ENCODE data around the gene PACRG.

PACRG gene

DNA sequence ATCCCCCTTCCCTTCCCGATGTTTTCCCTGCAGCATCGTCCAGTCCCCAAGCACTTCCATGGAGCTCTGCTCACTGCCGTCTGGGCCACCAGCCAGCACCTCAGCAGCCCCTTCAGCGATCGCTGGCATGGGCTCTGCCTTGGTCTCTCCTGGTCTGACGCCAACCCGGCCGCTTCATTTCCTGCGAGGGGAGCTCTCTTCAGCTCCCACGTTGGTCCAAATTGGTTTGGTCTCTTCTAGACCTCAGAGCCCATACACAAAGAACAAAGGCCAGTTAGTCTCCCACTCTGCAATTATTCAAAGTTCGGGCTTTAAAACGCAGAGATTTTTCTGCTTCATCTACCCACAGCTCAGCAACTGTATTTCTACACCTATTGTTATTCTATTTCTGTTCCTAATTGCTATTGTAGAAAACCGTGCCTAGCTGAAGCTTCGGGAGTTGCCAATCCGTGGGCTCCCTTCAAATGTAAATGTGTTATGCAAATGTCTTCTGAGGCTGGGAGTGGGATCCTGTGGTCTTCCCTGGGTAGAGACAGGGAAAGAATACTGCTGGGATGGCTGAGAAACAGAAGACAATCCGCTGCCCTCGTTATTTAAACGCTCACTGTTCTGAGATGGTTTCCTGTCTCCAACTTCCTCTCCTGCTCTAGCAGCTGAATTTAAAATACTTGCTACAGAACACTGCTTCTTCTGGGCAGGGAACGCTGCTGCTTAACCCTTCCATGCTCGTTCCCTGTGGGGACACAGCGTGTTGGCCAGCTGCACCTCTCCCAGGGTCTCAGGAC is 532.5 kb downstream of the PACRG start:
- DNase-seq = peak; percentile 64

- no peak for DNase-seq
Observed at GRCh38 chr6:163260911-163261310, 533.1 kb downstream of the PACRG start.

- no peak for DNase-seq
Observed at GRCh38 chr6:163261361-163261760, 533.6 kb downstream of the PACRG start.

DNA sequence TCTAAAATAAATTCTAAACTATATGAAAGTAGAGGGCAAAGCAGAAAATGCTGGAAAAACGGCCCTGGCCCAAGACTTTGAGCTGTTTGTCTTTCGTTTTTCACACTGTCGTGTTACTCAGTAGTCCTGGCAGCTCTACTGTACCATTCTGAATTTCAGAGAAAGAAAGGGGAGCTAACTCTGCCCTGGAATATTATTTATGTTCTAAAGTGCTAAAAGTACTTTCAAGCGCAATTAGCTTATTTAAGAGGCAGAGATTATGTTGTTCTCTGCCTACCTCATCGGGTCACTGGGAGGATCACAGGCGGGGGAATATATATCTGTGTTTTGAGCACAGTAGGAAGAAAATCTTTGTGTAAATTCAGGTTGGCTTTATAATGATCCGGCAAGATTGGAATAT is 534.3 kb downstream of the PACRG start:
- no peak for DNase-seq

GRCh38 chr6:163263196-163263595 is 535.4 kb downstream of the PACRG start:
- no peak for DNase-seq

- DNase-seq = no peak
Observed at GRCh38 chr6:163263998-163264661, 536.4 kb downstream of the PACRG start.

- no peak for DNase-seq
Observed at GRCh38 chr6:163264662-163265035, 536.9 kb downstream of the PACRG start.

- DNase-seq = no peak
Observed at GRCh38 chr6:163281634-163282033, 553.9 kb downstream of the PACRG start.

GRCh38 chr6:163282672-163283071 is 554.9 kb downstream of the PACRG start:
- DNase-seq = no peak

DNA sequence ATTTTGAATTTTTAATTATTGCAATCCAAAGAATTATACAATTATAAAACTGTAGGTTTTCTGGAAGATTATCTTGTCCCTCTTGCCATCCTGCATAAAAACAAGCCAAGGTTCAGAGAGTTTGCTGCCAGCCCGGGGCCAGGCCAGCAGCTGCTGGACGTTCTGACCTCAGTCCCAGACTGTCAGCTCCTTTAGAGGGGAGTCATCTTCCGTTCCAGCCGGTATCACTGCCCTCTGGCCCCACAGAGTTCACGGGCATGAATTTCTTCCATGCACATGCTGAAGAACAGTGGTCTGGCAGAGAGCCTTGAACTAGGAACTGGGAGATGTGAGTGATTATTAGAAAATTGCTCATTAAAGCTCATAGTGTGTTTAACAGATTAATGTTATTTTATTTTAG is 556.4 kb downstream of the PACRG start:
- DNase-seq = no peak

- no peak for DNase-seq
Observed at GRCh38 chr6:163285691-163286090, 557.9 kb downstream of the PACRG start.

DNA sequence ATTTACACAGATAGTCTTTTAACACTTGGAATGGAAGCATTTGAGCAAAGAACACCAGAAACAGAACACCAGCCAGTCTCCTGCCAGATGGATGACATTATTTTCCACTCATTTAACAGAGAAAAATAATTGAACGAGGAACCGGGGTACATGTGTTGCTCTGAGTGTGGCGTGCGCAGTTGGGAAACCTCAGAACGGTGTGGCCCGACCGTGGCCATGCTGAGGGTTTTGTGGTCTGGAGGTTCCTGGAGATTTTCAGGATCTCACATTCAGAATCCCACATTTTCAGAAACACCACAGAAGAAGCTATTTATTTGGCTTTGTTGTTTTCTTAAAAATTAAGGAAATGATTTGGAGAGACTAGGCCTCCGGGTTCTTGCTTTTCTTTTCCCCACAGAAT is 559.9 kb downstream of the PACRG start:
- DNase-seq = no peak

GRCh38 chr6:163288066-163288465 is 560.3 kb downstream of the PACRG start:
- no peak for DNase-seq

DNA sequence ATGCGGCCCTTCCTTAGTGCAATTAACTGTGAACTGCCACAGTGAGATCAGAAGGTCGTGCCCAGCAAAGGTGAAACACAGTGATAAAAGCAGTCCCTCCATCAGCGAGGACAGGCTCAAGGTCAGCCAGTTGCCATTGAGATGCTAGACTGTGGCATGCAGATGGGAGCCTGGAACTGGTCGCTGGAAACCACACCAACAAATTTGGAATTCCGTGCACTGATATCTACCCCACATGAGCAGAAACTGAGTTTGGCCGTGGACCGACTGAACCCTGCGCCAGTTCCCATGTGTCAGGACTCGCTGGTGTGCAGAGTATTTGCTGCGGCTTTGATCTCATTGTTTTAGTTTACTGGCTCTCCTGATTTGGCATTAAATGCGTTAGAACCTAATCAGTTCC is 561.1 kb downstream of the PACRG start:
- no peak for DNase-seq

DNA sequence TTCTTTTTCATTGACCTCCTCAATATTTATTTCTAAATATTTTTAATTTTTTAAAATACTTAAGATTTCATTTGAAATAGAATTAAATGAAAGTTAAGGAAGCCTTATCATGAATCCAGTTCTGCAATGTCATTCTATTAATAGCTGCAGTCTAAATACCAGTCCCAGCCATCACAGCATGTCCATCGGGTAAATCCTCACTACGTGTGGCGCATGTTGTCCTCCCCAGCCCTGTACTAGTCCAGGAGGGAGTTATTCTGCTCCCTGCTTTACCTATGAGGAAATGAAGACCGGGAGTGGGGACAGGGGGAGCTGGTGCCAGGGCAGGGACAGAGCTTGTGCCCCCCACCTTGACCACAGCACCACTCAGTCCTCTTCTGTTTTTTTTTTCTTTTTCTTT is 561.7 kb downstream of the PACRG start:
- no peak for DNase-seq

DNA sequence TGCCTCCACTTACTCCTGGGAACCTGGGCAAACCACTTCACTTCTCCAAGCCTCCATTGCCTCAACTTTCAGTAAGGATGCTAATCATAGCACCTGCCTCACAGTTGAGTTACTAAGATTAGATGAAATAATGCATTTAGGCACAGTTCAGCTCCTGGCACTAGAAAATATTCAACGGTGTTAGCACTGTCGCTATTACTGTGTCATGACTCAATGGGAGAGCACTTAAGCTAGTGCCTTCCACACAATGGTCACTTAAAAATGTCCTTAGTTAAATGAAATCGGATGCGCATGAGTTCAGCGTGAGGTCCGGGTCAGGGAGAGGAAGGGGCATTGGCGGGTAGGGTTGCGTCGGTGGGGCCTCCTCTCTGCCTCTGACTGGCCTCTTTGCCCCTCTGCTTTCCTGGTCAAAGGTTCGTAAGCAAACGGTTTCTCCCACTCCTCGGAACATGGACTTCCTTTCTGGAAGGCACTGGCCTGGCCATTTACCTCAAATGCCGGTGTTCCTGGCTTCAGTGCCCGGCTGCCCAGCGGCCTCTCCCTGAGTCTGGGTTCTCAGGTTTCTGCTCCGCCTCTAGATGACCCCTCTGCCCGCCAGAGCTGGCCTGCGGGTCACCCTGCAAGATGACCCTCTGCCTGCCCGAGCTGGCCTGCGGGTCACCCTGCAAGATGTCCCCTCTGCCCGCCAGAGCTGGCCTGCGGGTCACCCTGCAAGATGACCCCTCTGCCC is 562.9 kb downstream of the PACRG start:
- no peak for DNase-seq

DNA sequence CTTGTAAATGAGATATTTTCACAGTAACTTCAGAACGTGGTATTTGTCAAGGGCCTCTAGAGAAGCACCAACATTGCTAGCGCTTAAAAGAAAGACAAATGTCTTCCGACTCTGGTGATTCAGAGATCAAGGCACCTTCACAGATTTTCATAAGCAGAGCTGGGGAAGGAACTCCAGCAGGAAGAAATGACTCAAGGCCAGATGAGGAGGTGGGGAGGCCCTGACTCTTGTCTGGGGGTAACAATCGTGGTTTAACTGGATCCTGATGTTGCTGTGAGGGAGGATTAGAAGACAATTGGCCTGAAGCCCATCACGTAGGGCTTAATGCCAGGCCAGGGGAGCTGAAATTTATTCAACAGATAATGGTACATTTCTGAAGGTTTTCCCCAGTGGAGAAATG is 563.8 kb downstream of the PACRG start:
- no peak for DNase-seq

DNA sequence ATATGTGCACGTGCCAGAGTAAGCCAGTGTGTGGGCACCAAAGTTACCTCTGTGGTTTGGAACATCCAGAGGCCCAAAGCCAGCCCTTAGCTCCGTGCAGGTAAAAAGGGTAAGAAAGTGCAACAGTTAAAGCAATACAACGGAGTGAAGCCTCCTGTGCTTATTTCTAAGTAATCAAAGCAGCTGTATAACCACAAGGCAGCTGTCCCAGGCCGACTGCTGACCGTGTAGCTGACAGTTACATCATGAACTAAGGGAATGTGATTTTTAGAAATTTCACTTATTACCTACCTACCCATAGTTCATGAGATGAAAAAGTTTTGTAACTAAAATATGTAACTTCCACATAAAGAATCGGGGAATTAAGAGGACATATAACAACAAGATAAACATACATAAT is 565.5 kb downstream of the PACRG start:
- DNase-seq = no peak

DNA sequence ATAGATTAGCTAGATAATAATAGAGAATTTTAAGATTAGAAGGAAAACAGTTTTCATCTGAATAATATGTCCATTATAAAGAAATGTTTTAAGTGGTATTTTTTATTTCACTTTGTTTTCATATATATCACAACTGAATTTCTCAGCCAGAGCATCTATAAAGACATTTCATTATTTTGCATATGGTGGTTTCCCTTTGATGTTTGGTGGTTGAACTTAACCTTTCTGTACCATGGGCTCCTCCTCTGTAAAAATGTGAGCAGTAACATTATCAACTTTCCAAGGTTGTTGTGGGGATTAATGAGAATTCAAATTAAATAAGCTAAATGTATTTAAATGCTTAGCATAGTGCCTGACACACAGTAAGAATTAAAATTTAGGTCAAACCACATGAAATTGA is 567.0 kb downstream of the PACRG start:
- DNase-seq = no peak

DNA sequence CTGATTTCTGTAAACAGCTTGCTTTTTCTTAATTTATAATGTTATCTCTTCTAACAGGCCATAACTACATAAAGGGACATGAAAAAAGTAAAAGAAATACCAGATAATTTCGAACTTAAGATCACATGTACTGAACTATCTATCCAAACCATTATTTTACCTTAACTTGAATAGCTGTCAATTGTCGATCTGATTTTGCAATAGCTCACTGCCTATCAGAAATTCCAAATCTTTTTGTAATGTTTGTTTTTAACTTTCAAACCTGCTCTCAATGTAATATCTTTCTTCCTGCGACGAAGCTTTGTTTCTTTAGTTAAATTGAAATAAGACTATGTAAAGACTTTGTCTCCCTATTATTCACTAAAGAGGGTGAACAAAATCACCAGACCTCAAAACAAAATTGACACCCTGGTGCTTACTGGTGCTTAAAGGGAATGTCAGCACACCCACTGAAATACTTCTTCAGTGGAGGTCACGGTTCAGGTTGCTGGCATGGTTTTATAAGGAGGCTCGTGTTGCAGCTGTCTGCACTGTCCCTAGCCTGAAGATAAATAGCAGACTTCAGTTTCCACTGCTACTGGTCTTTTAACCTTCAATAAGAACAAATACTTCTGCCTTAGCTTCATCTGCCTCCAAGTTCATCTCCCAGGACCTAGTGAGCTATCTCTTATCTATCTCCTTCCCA is 569.2 kb downstream of the PACRG start:
- DNase-seq = no peak

GRCh38 chr6:163298079-163298830 is 570.5 kb downstream of the PACRG start:
- no peak for DNase-seq

DNA sequence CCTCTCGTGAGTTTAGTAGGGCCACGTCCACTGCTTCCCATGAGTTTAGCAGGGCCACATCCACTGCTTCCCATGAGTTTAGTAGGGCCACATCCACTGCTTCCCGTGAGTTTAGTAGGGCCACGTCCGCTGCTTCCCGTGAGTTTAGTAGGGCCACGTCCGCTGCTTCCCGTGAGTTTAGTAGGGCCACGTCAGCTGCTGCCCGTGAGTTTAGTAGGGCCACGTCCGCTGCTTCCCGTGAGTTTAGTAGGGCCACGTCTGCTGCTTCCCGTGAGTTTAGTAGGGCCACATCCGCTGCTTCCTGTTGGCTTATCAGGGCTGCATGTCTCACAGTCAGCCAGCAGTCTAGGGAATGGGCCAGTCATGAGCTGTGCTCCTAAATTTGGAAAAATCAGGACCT is 573.1 kb downstream of the PACRG start:
- DNase-seq = no peak

Measured in left hindlimb (tissue), 1 donor.